ENCODE data around the gene IL1RN. TPM values are rescaled to one million over a fixed set of nuclear protein-coding genes. Genes with fewer than 3 reads are reported as not detected.

The IL1RN gene
- total and polyA plus RNA-seq, 2 of the 8 experiments (the other 6 are each of a cell fraction or from before 2014, with no cell fraction given), result not detected

- TF ChIP-seq SRF (IDR thresholded peaks at IDR 0.05; ENCODE audit: low read depth, low read length), result no peak
- TF ChIP-seq ZNF274 (IDR thresholded peaks at IDR 0.05; ENCODE audit: borderline replicate concordance, extremely low read depth, low read length), result no peak
- no peak for TF ChIP-seq MAFK (IDR thresholded peaks at IDR 0.05; ENCODE audit: low read depth, low read length)
- no peak for TF ChIP-seq SIN3A (conservative IDR thresholded peaks at IDR 0.05 in 1 of 2, IDR thresholded peaks at IDR 0.05 in 1 of 2; ENCODE audit: low read depth in 1 of 2, low read length in 2 of 2)
- TF ChIP-seq POU5F1 (IDR thresholded peaks at IDR 0.05; ENCODE audit: low read depth, low read length), result no peak
Observed at GRCh38 chr2:113157897-113158753, 30.7 kb downstream of the IL1RN start (continued).

All from H1 (cell line).